B cell (primary cell): ENCODE results near the gene CYGB. TPM values are rescaled to one million over a fixed set of nuclear protein-coding genes. Genes with fewer than 3 reads are reported as not detected.
"Not testable (repeated sequence)": the region's sequence is repeated elsewhere in the genome, so short reads cannot be mapped to it uniquely, and the experiment has no call there.

Experiments
- ATAC-seq: fragments of 200-7000 bp; cut with Tn5 transposase; one replicate; pipeline ENCODE4 v1.10.0; 2021; ENCODE audit warnings: low read depth, mild to moderate bottlenecking, moderate number of reproducible peaks, moderate library complexity
- CTCF ChIA-PET: fragments of 350-600 bp; sonication (Branson Sonifier 250); formaldehyde crosslinking; loops from one replicate; lab custom pipeline; 2021; ENCODE audit warnings: antibody characterized with exemption, inconsistent platforms; lab: Charles Lee
- POLR2A ChIA-PET: fragments of 350-600 bp; sonication (Branson Sonifier 250); formaldehyde crosslinking; loops from one replicate; lab custom pipeline; 2021; ENCODE audit warnings: antibody characterized with exemption; lab: Charles Lee
- DNase-seq: peaks from one replicate; pipeline ENCODE4 v3.0.0; 2013
- H2AFZ ChIP-seq: 2 replicates; pipeline ENCODE4 v1.6.1; 2012; ENCODE audit warnings: mild to moderate bottlenecking, low read depth, low read length; ENCODE audit not compliant: insufficient read depth, poor library complexity, severe bottlenecking
- H3K27ac ChIP-seq, 2 donors: 1 replicate in 1 of 2; 2 replicates in 1 of 2; pipeline ENCODE4 v1.5.1; 2012 to 2013; ENCODE audit warnings: low read length in 2 of 2, mild to moderate bottlenecking in 2 of 2, moderate library complexity in 1 of 2
- H3K27me3 ChIP-seq, 4 experiments: fragments of 200-600 bp in 1 of 4; sonication (generic) in 1 of 4; replicated peaks in 1 of 4; 1 replicate in 2 of 4; 2 replicates in 2 of 4; pipeline versions ENCODE4 v1.6.1 to v1.7.0; 2013 to 2016; ENCODE audit warnings: low read length in 3 of 4, mild to moderate bottlenecking in 2 of 4, mixed read lengths in 1 of 4, moderate library complexity in 1 of 4; ENCODE audit not compliant: insufficient read depth in 4 of 4, control insufficient read depth in 3 of 4; ENCODE audit errors: control extremely low read depth in 1 of 4
- H3K36me3 ChIP-seq, 2 experiments: replicated peaks in 1 of 2; 1 replicate in 1 of 2; 2 replicates in 1 of 2; pipeline versions ENCODE4 v1.6.1 to v1.7.1; 2013; ENCODE audit warnings: low read length in 1 of 2; ENCODE audit not compliant: insufficient read depth in 2 of 2, control insufficient read depth in 1 of 2; ENCODE audit errors: control extremely low read depth in 1 of 2, extremely low read depth in 1 of 2
- H3K4me1 ChIP-seq, 2 donors: fragments of 200-600 bp in 1 of 2; sonication (generic) in 1 of 2; 1 replicate in 1 of 2; 2 replicates in 1 of 2; pipeline versions ENCODE4 v1.5.1 to v1.6.1; 2013 to 2017; ENCODE audit warnings: low read length in 2 of 2; ENCODE audit not compliant: control insufficient read depth in 2 of 2, insufficient read depth in 2 of 2
- H3K4me2 ChIP-seq: replicated peaks from 2 replicates; pipeline ENCODE3; 2012; ENCODE audit warnings: mild to moderate bottlenecking, low read depth, low read length; ENCODE audit not compliant: poor library complexity, severe bottlenecking
- H3K4me3 ChIP-seq, 5 experiments: fragments of 200-600 bp in 1 of 5; sonication (generic) in 1 of 5; 1 replicate in 3 of 5; 2 replicates in 2 of 5; pipeline versions ENCODE4 v1.5.1 to v1.7.0; 2011 to 2016; ENCODE audit warnings: low read length in 4 of 5, mild to moderate bottlenecking in 4 of 5, low read depth in 2 of 5, control low read depth in 1 of 5, moderate library complexity in 1 of 5; ENCODE audit not compliant: insufficient read depth in 1 of 5; ENCODE audit errors: control extremely low read depth in 1 of 5, extremely low read depth in 1 of 5
- H3K79me2 ChIP-seq: fragments of 200-600 bp; sonication (generic); one replicate; pipeline ENCODE4 v1.6.0; 2016; ENCODE audit warnings: low read length; ENCODE audit not compliant: control insufficient read depth, insufficient read depth
- H3K9ac ChIP-seq: fragments of 200-600 bp; sonication (generic); 2 replicates; pipeline ENCODE4 v1.6.1; 2017; ENCODE audit warnings: mild to moderate bottlenecking, low read length, moderate library complexity
- H3K9me3 ChIP-seq, 3 donors: one replicate each; pipeline versions ENCODE4 v1.6.1 to v1.7.1; 2013; ENCODE audit warnings: low read length in 2 of 3; ENCODE audit not compliant: control insufficient read depth in 2 of 3, insufficient read depth in 1 of 3; ENCODE audit errors: control extremely low read depth in 1 of 3
- H4K20me1 ChIP-seq: 2 replicates; pipeline ENCODE4 v1.6.0; 2012; ENCODE audit warnings: mild to moderate bottlenecking, low read length; ENCODE audit not compliant: insufficient read depth, control insufficient read depth, poor library complexity, severe bottlenecking
- H3K27ac Mint-ChIP-seq: one replicate; pipeline ENCODE4 v1.8.0; 2021; ENCODE audit warnings: mixed read lengths
- H3K27me3 Mint-ChIP-seq: one replicate; pipeline ENCODE4 v1.8.0; 2021; ENCODE audit warnings: mixed read lengths
- H3K4me1 Mint-ChIP-seq: one replicate; pipeline ENCODE4 v1.8.0; 2021; ENCODE audit warnings: mixed read lengths
- H3K4me3 Mint-ChIP-seq: one replicate; pipeline ENCODE4 v1.8.0; 2021; ENCODE audit warnings: mixed read lengths
- H3K9me3 Mint-ChIP-seq: one replicate; pipeline ENCODE4 v1.8.0; 2022; ENCODE audit warnings: mixed read lengths; ENCODE audit not compliant: insufficient read depth
- CTCF ChIP-seq: fragments of 200-600 bp; IDR thresholded peaks from one replicate; pipeline ENCODE4 v1.8.0; 2022; ENCODE audit warnings: antibody characterized with exemption, mild to moderate bottlenecking
- EZH2 ChIP-seq: IDR thresholded peaks from 2 replicates; pipeline ENCODE4 v1.6.1; 2012; ENCODE audit warnings: borderline replicate concordance, low read depth, mild to moderate bottlenecking, moderate library complexity, low read length; ENCODE audit not compliant: insufficient read depth, poor library complexity, severe bottlenecking
- WGBS: methylation state at CpG from one replicate; pipeline ENCODE4 v1.1.5; 2013; ENCODE audit warnings: missing lambda C conversion rate; ENCODE audit not compliant: insufficient coverage; 5-methylcytosine and 5-hydroxymethylcytosine counted together
- intact Hi-C: fragments of 100-400 bp; cut with micrococcal nuclease; formaldehyde crosslinking; loops from one replicate; pipeline ENCODE4 v1.10.0; 2022
- polyA plus RNA-seq: library from polyadenylated mRNA; depleted of rRNA; stranded (reverse); fragments of >200 nt; gene quantifications from 2 replicates; pipeline ENCODE4 v1.2.3, GENCODE V29; 2012
- total RNA-seq, 2 donors: library from RNA; stranded (reverse); fragments of 120-200 nt in 1 of 2; gene quantifications; 1 replicate in 1 of 2; 2 replicates in 1 of 2; pipeline versions ENCODE4 v1.2.3 to v1.2.4, GENCODE V29; 2013 to 2022

Gene CYGB
- total and polyA plus RNA-seq, 2 donors (not counting 1 experiment from before 2014, with no cell fraction given) = 0.42 to 2.7 TPM

DNA sequence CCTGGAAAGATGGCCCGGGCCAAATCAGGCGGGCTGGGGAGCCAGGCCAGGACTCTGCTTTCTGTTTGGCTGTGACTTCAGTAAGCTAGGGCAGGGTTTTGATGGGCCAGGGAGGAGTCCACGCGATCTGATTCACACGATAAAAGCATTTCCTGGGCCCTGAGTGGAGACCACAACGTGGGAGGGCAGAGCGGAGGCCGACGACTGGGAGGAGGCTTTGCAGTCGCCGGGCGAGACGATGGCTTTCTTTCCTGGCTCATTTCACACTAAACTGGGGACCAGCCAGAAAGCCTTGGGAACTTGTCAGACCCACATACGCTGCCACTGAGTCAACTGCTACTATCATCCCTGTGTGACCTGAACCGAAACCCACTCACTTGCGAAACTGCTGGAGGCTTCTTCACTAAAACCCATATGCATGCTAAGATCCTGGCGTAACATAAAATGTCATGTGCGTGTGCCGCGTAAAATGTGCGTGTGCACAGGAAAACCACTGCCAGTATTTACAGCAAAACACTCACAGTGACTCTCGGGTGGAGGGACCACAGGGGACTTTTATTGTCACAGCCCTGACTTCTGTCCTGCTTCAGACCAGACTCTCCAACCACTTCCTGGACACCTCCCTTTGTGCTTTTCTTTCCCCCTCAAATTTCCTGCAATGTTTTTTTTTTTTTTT is 22.1 kb downstream of the CYGB start:
- 10% methylated on average over 22 of the region's 22 CpGs for WGBS
- ChIA-PET CTCF (interaction anchor here (0.6 to 6.2 kb wide), 10 partner anchors 8 to 312 kb away, joined by 3 to 25 read pairs (median 8); no protein-coding TSS in a partner anchor), POLR2A (interaction anchor here (0.6 to 3.6 kb wide), 6 partner anchors 11 to 1619 kb away, joined by 3 to 31 read pairs (median 6); no protein-coding TSS in a partner anchor)
- H3K36me3 ChIP-seq = no peaks in the 10 kb centered on the region
- H3K4me1 ChIP-seq = peaks cover 17 to 18% of the 10 kb centered on the region in 2 donors
- no peaks in the 10 kb centered on the region for H3K27me3 Mint-ChIP-seq
- peaks cover 0 to 1% (median 0%) of the 10 kb centered on the region in 4 experiments for H3K27me3 ChIP-seq
- intact Hi-C loops = loop anchor here (1.0 kb wide), 2 partner anchors 12 to 34 kb away; no protein-coding TSS in a partner anchor
- peak; percentile 87 for ATAC-seq
- peak overlapping the region; percentile 74 for H2AFZ ChIP-seq
- H3K4me3 Mint-ChIP-seq = peak overlapping the region; percentile 85
- peak overlapping the region; percentile 71 to 84 for H3K27ac ChIP-seq
- no peaks in the 10 kb centered on the region for H3K9me3 Mint-ChIP-seq
- no peaks in the 10 kb centered on the region for H3K79me2 ChIP-seq
- peak overlapping the region in 4 of 5 experiments; percentile 21 to 38 (median 26) for H3K4me3 ChIP-seq
- peak overlapping the region; percentile 45 for H3K9ac ChIP-seq
- H3K27ac Mint-ChIP-seq = peak overlapping the region; percentile 98
- peaks cover 31% of the 10 kb centered on the region for H3K4me1 Mint-ChIP-seq
- no peak for TF ChIP-seq CTCF
- no peak for TF ChIP-seq EZH2
- H4K20me1 ChIP-seq = no peaks in the 10 kb centered on the region
- peak; percentile 93 for DNase-seq
- H3K9me3 ChIP-seq = no peaks in the 10 kb centered on the region
- H3K4me2 ChIP-seq = peak overlapping the region; percentile 57

DNA sequence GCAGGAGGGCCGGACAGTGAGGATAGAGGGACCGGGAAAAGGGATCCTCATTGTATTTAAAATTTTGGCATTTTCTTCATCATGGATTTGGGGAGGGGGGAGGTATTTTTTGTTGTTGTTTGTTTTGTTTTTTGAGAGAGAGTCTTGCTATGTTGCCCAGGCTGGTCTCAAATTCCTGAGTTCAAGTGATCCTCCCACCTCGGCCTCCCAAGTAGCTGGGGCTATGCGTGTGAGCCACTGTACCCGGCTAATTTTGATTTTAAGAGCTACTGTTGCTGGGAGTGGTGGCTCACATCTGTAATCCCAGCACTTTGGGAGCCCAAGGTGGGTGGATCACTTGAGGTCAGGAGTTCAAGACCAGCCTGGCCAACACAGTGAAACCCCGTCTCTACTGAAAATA is 23.2 kb downstream of the CYGB start:
- intact Hi-C loops, H3K27me3 Mint-ChIP-seq, H3K27ac ChIP-seq, H3K9ac ChIP-seq, H3K4me3 ChIP-seq, H3K9me3 ChIP-seq, H3K36me3 ChIP-seq, ATAC-seq, H3K4me2 ChIP-seq, H4K20me1 ChIP-seq, DNase-seq, H3K79me2 ChIP-seq, H3K27me3 ChIP-seq, H3K9me3 Mint-ChIP-seq, H2AFZ ChIP-seq: not testable (repeated sequence)
- CTCF ChIA-PET = interaction anchor here (0.7 to 6.2 kb wide), 11 partner anchors 8 to 540 kb away, joined by 3 to 25 read pairs (median 3); no protein-coding TSS in a partner anchor
- H3K4me1 ChIP-seq = peaks cover 17 to 18% of the 10 kb centered on the region in 2 donors
- Mint-ChIP-seq H3K4me1 (peaks cover 31% of the 10 kb centered on the region), H3K27ac (peak overlapping the region; percentile 73), H3K4me3 (peak overlapping the region; percentile 15)
- WGBS = 97% methylated on average over 5 of the region's 6 CpGs
- POLR2A ChIA-PET = interaction anchor here (0.6 to 3.6 kb wide), 3 partner anchors 14 to 534 kb away, joined by 3 to 31 read pairs (median 3); no protein-coding TSS in a partner anchor
